HG03045 (cell line): ENCODE results near the gene NAA10.

ENCODE experiments used
- ATAC-seq: cut with Tn5 transposase; IDR thresholded peaks from one replicate; pipeline ENCODE4 v1.9.1; 2021; ENCODE audit warnings: mild to moderate bottlenecking, moderate library complexity; ENCODE audit not compliant: unreplicated experiment

Gene NAA10

GRCh38 chrX:153911798-153912197, 23.0 kb downstream of the NAA10 start:
- ATAC-seq = no peak

DNA sequence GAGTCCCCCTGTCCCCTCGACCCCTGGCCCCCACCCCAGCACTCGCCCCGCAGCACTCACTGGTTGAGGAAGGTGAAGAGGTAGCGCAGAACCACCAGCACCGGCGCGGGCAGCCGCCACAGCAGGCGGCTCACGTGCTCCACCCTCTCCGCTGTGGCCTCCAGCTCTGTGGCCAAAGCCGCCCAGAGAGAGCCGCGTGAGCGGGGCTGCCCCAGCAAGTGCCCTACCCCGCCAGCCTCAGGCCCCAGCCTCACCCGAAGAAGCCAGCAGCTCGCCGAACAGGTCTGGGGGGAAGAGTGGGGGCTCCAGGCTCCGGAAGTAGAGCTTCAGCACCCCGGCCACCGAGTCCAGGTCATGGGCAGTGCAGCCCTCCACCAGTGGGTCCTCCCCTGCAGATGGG, 24.4 kb downstream of the NAA10 start:
- ATAC-seq = no peak

DNA sequence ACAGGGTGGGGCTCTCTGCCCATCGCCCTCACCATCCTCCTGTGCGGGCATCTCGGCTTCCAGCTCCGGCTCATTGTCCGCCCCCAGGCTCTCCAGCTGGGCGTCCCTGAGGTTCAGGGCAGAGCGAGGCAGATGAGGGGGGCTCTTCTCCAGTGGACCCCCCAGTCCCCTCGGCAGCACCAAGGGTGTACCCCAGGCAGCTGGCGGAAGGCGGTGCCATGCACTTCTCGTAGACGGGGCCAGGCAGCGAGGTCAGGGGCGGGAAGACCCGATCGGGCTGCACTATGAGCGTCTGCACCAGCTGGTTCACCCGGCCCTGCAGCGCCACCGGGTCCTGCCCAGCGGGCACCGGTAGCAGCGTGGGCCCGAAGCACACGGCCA, 24.9 kb downstream of the NAA10 start:
- no peak for ATAC-seq

DNA sequence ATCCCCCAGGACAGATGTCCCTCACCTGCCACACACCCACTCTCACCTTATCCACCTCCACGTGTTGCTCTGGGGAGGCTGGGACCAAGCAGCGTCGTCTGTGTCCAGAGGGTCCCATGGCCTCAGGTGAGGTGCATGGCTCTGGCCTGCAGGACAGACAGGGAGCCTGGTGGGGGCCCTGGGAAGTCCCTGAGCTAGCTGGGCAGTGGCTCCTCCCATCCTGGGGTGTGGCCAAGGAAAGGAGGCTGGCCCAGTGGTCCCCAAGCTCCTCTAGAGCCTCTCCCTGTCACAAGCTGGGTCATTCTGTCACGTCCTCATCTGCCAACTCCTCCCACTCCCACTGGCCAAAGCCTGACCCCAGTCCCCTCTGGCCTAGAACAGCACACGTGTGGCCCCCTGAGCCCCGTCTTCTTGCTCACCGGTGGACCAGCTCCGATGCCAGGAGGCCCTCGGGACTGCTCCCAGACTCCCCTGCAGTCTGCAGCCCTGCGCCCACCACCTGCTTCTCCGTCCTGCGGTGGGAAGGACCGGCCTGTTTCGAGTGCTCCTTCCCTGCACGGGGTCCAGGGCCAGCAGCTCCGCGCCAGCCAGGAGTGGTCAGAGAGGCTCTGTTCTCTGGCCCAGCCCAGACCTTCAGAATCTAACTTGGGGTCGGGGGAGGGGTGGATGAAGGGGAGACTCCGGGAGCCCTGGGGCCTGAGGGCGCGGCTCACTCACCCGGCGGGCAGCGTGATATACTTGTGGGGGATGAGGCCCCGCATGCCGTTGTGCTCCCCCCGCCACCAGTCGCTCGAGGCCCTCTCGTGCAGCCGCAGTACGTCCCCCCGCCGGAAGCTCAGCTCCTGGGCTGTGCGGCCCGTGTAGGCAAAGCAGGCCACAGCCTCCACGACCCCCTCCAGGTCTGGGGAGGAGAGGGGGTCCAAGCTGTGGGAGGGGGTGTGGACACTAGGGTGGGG, 25.5 kb downstream of the NAA10 start:
- ATAC-seq = no peak

DNA sequence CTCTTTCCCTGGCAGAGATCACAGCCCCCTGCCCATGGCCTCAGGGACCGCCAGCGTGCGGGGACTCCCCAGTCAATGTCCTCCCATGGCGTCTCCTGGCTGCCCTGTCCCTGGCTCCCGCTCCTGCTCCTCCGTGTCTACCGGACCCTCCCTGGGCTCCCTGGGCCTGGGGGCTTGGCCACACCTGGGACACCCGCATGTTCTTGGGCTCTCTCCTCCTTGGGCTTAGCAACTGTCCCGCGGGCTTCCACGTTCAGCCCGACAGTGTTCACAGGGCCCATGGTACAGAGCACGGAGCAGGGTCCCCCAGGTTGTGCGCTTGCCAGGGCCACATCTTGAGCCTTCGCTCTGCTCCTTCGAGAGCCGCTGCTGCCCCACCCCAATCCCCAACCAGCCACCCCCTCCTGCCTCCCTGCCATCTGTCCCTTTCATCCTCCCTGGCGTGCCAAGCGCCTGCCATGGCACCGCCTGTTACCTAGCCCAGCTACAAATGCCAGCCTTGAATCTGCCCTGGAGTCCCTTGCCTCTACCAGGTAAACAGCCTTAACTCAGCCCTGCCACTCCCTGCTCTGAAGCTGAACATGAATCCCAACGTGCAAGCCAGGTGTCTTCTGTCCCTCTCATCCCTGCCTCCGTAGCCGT, 26.5 kb downstream of the NAA10 start:
- ATAC-seq = no peak

- no peak for ATAC-seq
Observed at GRCh38 chrX:153907456-153907855, 27.4 kb downstream of the NAA10 start.

- ATAC-seq = no peak
Observed at GRCh38 chrX:153906126-153906917, 28.5 kb downstream of the NAA10 start.

- ATAC-seq = no peak
Observed at GRCh38 chrX:153905481-153906095, 29.2 kb downstream of the NAA10 start.

GRCh38 chrX:153903991-153904957, 30.6 kb downstream of the NAA10 start, which contains the start of gene AVPR2:
Gene AVPR2 (plus strand): TSS chrX:153904673. CDS start chrX:153905146, 473 bp downstream.
- no peak for ATAC-seq

DNA sequence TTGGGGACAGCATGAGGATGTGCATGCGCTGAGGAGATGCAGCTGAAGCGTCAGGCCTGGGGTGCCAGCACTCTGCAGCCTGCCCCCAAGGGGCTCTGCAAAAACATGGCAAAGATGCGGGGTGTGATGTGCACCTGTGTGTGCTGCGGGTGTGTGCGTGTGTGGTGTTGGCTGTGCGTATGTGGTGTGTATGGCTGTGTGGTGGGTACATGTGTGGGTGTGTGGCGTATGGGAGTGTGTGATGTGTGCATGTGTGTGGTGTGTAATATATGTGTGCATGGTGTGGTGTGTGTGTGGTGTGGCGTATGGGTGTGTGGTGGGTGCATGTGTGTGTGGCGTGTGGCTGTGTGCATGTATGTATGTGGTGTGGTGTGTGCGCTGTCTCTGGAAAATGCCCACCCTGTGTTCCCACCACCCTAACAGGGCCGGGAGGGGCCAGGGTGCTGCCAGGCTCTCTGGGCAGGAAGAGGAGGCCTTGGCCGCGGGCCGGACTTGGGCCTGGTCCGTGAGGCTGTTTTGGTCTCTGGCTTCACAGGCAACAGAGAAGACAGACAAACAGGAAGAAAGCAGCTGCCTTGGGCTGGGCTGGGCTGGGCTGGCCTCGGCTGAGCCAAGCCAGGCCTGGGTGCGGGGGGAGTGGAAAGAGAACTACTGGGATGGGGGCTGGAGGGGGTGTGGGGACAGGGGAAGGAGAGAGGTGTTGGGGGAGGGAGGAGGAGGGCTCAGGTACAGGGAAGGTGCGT, 31.4 kb downstream of the NAA10 start:
- no peak for ATAC-seq

DNA sequence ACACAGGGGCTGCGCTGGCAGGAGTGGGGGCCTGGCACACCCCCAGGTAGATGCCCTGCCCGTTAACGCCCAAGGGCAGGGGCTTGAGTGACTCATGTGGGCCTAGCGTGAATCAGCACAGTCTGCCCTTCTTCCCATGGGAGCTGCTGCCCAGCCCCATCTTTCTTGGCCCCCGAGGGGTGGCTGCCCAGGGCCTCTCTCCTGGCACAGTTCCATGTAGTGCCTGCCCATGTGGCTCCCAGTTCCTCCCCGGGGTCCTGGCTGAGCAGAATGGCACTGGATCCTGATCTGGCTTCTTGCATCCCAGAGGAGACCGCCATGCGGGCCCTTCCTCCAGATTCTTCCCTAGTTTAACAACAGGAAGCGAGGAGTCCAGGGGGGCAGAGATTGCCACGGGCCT, 32.5 kb downstream of the NAA10 start:
- no peak for ATAC-seq

GRCh38 chrX:153901753-153902140, 33.1 kb downstream of the NAA10 start:
- ATAC-seq = no peak

DNA sequence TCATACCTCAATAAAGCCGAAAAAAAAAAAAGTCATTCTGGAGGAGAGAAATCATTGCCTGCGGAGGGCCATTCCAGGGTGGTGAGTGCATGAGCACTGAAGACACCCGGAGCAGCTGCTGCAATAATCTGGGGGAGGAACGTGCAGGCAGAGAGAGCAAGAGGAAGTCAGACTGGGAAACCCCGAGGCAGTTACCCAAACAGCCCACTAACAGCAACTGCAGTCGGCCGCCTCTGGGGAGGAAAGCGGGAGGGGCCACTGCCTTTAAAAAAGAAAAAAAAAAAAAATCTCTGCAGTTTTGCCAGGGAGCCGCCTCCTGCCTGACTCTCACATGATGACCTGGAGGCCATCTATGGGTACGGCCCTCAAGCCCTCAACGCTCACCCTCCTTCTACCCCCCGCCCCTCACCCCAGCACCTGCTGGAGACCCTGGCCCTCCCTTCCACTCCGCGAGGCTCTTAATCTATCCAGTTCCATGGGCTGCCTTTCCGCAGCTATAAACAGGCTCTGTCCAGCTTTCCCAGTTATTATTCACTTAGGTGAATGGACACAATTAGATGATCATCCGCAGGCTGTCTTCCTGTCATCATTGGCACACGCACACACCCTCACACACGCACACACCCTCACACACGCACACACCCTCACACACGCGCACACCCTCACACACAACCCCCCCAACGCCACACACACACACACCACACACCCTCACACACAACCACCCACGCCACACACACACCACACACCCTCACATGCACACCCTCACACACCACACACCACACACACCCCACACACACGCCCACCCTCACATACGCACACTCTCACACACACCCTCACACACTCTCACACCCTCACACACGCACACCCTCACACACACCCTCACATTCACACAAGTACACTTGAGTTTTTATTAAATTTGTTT, 33.7 kb downstream of the NAA10 start:
- peak; percentile 88 for ATAC-seq

DNA sequence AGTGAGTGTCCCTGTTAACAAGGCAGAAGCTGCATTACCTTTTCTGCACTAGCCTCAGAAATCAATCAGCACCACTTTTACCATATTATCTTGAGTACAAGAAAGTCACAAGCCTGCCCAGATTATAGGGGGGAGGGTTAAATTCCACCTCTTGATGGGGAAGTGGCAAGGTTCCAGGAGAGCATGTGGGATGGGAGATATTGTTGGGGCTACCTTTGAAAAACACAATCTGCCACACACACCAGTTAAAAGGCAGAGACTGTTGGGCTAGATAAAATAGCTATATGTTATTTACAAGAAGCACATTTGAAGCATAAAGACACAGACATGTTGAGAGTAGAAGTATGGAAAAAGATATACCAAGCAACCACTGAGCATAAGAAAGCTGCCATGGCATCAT, 36.9 kb downstream of the NAA10 start:
- no peak for ATAC-seq

- ATAC-seq = no peak
Observed at GRCh38 chrX:153889123-153889522, 45.7 kb downstream of the NAA10 start.

GRCh38 chrX:153888344-153888743, 46.5 kb downstream of the NAA10 start:
- ATAC-seq = no peak

DNA sequence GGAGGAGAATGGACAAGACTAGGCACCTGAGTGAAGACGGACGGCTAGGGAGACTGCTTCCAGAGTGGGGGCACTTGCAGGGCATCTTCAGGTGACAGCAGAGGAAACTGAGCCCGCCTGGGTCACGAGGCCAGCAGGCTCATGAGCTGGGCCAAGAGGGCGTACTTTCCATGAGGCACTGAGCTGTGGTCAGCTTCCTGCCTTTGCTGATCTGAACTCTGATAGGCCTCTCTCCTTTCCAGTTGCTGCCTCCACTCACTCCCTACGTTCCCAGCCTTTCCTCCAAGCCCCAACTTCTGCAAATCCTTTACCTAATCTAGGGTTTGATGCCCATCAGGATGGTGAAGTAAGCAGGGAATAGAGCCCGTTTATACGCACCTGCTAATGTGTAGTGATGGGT, 47.5 kb downstream of the NAA10 start:
- no peak for ATAC-seq

DNA sequence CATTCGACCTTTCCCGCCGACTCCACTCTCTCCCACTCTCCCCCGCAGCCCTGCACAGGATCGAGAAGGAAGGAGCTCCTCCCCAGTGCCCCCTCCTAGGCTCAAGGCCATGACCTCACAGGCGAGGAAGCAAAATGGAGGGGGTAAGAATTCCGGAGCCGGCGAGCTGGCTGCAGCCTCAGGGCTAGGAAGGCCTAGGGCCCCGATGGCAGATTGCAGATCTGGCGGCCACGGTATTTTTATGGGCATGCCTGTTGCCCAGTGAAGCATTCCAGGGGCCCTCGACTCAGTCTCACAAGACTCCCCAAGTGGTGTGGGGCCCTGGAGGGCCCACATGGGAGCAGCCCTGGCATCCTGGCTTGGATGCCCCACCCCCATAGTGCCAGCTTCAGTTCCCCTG, 47.9 kb downstream of the NAA10 start:
- no peak for ATAC-seq
